AG09319 (cell line): ENCODE results near the gene AGMAT.

Experiments
- DNase-seq: peaks from one replicate; pipeline ENCODE4 v3.0.0-alpha.2; 2010; ENCODE audit warnings: low read depth; ENCODE audit errors: extremely low read depth
- TF ChIP-seq, protein P1 (sequence below): IDR thresholded peaks from 2 replicates; pipeline ENCODE4 v1.5.1; 2011; ENCODE audit warnings: low read depth, mild to moderate bottlenecking, inconsistent platforms, low read length, moderate library complexity

The AGMAT gene

DNA sequence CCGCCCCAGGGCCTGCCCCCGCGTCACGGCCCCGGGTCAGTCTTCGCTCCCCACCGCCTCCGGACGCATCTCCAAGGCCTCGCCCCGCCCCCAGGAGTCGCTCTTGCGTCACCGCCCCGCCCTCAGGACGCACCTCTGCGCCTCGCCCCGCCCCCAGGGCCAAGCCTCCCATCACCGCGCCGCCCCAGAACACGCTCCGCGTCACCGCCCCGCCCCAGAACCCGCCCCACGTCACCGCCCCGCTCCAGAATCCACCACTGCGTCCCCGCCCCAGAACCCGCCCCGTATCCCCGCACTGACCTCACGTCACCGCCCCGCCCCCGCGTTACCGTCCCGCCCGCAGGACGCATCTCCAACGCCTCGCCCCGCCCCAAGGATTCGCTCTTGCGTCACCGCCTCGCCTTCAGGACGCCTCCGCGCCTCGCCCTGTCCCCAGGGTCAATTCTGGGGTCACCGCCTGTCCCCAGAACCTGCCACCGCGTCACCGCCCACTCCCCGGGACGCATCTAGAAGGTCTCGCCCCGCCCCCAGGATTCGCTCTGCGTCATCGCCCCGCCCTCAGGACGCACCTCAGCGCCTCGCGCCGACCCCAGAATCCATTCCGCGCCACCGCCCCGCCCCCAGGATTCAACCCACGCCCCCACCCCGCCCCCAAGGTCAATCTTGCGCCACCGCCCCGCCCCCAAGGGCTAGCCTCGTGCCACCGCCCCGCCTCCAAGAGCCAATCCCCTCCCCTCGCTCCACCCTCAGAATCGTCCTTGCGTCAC lies 60.4 kb downstream of the AGMAT start:
- TF ChIP-seq, protein P1, sequence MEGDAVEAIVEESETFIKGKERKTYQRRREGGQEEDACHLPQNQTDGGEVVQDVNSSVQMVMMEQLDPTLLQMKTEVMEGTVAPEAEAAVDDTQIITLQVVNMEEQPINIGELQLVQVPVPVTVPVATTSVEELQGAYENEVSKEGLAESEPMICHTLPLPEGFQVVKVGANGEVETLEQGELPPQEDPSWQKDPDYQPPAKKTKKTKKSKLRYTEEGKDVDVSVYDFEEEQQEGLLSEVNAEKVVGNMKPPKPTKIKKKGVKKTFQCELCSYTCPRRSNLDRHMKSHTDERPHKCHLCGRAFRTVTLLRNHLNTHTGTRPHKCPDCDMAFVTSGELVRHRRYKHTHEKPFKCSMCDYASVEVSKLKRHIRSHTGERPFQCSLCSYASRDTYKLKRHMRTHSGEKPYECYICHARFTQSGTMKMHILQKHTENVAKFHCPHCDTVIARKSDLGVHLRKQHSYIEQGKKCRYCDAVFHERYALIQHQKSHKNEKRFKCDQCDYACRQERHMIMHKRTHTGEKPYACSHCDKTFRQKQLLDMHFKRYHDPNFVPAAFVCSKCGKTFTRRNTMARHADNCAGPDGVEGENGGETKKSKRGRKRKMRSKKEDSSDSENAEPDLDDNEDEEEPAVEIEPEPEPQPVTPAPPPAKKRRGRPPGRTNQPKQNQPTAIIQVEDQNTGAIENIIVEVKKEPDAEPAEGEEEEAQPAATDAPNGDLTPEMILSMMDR = no peak
- DNase-seq = peak; percentile 98

DNA sequence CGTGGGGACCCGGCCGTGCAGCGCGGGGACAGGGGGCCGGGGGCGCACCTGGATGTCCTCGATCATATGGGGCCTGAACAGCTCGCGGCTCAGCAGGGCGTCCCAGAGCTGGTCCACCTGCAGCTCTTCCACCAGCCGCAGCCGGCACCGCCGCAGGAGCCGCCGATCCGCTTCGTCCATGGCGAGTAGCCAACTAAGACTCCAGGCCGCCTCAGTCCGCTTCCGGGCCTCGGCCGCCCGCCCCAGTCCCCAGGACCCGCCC lies 60.9 kb downstream of the AGMAT start, which contains the start of gene CASP9:
CASP9 (minus strand) TSS at position 195 of the 262 bp plus-strand sequence; CDS start at position 180, 15 bp downstream.
- TF ChIP-seq, protein P1 = no peak
- DNase-seq = no peak

DNA sequence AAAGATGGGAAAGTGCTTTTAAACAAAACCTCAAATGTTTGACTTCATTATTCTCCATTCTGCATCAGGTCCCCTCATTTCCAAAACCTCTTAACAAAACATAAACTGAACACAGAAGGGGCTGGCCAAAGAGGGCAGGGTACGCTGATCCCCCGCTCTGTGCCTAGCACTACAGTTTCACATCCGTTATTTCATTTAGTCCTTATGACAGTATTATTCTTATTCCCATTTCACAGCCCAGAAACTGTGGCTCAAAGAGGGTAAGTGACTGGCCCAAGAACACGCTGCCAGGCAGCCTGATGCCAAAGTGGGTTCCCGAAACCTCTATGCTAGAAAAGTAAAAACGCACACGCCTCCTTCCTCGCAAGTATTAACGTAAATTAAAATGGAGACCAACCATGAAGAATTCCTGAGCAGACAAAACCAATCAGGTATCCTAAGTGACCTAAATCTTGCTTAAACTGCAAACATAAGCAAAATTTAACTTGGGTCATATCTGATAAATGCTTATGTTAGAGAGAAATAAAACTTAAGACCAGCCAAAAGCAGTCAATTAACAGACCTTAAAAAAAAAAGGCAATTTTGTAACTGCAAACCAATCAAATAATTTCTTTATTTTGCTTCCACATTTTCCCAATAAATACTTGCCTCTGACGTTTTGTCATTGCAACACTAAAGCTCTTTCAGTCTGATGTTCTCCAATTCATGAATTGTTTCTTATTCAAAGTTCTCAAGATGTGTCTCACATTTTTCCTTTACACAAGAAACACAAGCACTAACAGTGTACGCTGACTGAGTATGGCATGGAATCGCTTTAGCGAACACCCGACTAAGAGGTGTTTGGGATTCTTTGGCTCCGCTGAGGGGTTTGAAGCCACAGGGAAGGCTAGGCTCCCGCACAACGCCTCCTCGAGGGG lies 61.5 kb downstream of the AGMAT start:
- no peak for DNase-seq
- TF ChIP-seq, protein P1 = no peak

DNA sequence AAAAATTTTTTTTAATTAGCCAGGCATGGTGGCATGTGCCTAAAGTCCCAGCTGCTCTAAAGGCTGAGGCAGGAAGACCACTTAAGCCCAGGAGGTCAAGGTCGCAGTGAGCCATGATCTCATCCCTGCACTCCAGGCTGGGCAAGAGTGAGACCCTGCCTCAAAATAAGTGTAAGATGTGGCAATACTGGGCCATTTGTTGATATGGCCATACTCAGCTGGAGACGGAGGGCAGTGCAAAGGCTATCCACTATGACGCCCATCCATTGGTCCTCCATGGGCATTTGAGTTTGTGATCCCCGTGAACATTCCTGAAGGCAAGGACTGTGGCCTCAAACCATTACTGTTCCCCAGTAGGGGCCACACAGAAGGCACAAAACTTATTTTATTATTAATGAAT lies 62.3 kb downstream of the AGMAT start:
- TF ChIP-seq, protein P1 = no peak
- no peak for DNase-seq
